Peyer's patch (tissue), 4 donors: ENCODE data around the gene CCDC184. TPM values are rescaled to one million over a fixed set of nuclear protein-coding genes. Genes with fewer than 3 reads are reported as not detected.

ENCODE experiments used
- total RNA-seq, 4 donors: library from RNA; depleted of rRNA; stranded (reverse); fragments of >200 nt; gene quantifications; one replicate each; pipeline ENCODE4 v1.1.0, GENCODE V29; 2016

CCDC184 gene
- total RNA-seq, 4 donors from 2014 or later, result 0.40 TPM; not detected in 3

Other genes with a start within 250 kb of the CCDC184 start
- 100 to 1,000 TPM in 3 of 4 donors, 10 to 100 TPM in 1; 80.9 to 326 (median 241) TPM for gene TMEM106C, start 220.0 kb upstream of the CCDC184 start, total RNA-seq
- 1 to 10 TPM in 1 of 4 donors, under 1 TPM in 2, not detected in 1; 0.18 to 6.6 (median 0.27) TPM for gene COL2A1, start 179.2 kb upstream of the CCDC184 start, total RNA-seq
- gene SENP1, start 77.6 kb upstream of the CCDC184 start, total RNA-seq, result 10 to 100 TPM; 11.0 to 37.1 (median 16.9) TPM
- gene PFKM, start 64.3 kb upstream of the CCDC184 start, total RNA-seq, result 10 to 100 TPM in 3 of 4 donors, 1 to 10 TPM in 1; 10.0 to 38.0 (median 27.0) TPM
- 10 to 100 TPM; 16.5 to 40.8 (median 33.7) TPM for gene ASB8, start 26.1 kb upstream of the CCDC184 start, total RNA-seq
- gene OR10AD1, start 19.6 kb downstream of the CCDC184 start, total RNA-seq, result not detected
- 10 to 100 TPM; 11.7 to 50.3 (median 17.0) TPM for gene ZNF641, start 167.3 kb downstream of the CCDC184 start, total RNA-seq